ENCODE measurements around the gene MICAL1. TPM values are rescaled to one million over a fixed set of nuclear protein-coding genes. Genes with fewer than 3 reads are reported as not detected.

MICAL1 gene
- total and polyA plus RNA-seq, 2 of the 8 experiments (the other 6 are each of a cell fraction or from before 2014, with no cell fraction given) = 42.5 to 55.4 TPM

DNA sequence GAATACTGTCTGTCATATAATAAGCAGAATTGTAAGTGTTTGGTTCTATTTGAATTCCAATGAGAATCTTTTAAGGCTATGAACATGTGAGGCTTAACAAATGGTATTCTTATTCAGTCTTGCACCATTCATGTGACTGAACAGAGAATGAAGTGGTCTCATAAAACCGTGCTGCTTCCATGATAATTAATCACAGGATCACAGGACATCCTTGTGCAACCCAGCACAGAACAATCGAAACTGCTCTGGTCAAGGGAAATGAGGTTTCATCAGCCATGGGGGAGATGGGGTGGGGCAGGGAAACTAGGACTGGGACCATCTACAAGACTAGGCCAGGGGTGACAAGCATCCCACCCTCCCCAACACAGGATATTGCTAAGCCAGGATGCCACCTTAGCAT is 21.1 kb downstream of the MICAL1 start:
- Histone ChIP-seq H4K91ac (replicated peaks; ENCODE audit: insufficient read length, low read length) (peak overlapping the region; percentile 9), H3K9ac (replicated peaks in 1 of 4; ENCODE audit: extremely low read depth in 1 of 4, low read depth in 3 of 4, low read length in 3 of 4) (no peak overlapping the region), H2BK120ac (replicated peaks; ENCODE audit: low read depth, low read length) (no peak overlapping the region), H3K4me3 (ENCODE audit: extremely low read depth in 1 of 4, insufficient read depth in 2 of 4, low read depth in 3 of 4, low read length in 4 of 4) (no peak overlapping the region), H2BK15ac (ENCODE audit: low read length) (no peak overlapping the region), H3K27me3 (replicated peaks in 1 of 4; ENCODE audit: control insufficient read depth in 3 of 4, extremely low read depth in 1 of 4, insufficient read depth in 3 of 4, low read length in 3 of 4) (peaks cover 0 to under 1% (median 0%) of the 10 kb centered on the region in 4 experiments; a peak in 1 of 7 replicates), H4K8ac (ENCODE audit: extremely low read depth, insufficient read depth, low read length) (no peak overlapping the region), H4K20me1 (replicated peaks in 1 of 2; ENCODE audit: control insufficient read depth in 1 of 2, insufficient read depth in 2 of 2, low read length in 2 of 2) (no peaks in the 10 kb centered on the region), H3K4me2 (ENCODE audit: insufficient read depth in 1 of 2, low read depth in 2 of 2, low read length in 2 of 2) (no peak overlapping the region), H3K4ac (replicated peaks; ENCODE audit: insufficient read length, low read depth, low read length) (no peak overlapping the region), H2AFZ (ENCODE audit: low read length) (no peak overlapping the region), H3K79me1 (ENCODE audit: low read depth, low read length) (no peaks in the 10 kb centered on the region), H3K79me2 (ENCODE audit: control insufficient read depth in 1 of 2, insufficient read depth in 2 of 2, low read length in 2 of 2) (no peaks in the 10 kb centered on the region), H3K27ac (ENCODE audit: low read depth, low read length) (no peak overlapping the region), H2BK5ac (ENCODE audit: low read depth, low read length) (no peak overlapping the region), H2AK5ac (ENCODE audit: low read depth, low read length) (no peak overlapping the region), H2BK20ac (ENCODE audit: low read length) (no peak overlapping the region), H3K56ac (replicated peaks; ENCODE audit: insufficient read length, low read depth, low read length) (no peak overlapping the region), H3K9me3 (ENCODE audit: insufficient read depth in 2 of 2, low read depth in 1 of 2, low read length in 1 of 2) (no peaks in the 10 kb centered on the region), H3K23me2 (ENCODE audit: low read depth, low read length) (no peaks in the 10 kb centered on the region), H3K36me3 (ENCODE audit: control insufficient read depth in 2 of 4, insufficient read depth in 4 of 4, low read length in 3 of 4) (no peaks in the 10 kb centered on the region), H3K4me1 (replicated peaks in 1 of 4; ENCODE audit: control insufficient read depth in 3 of 4, insufficient read depth in 4 of 4, low read length in 3 of 4) (no peaks in the 10 kb centered on the region), H3K18ac (ENCODE audit: extremely low read depth, low read length) (no peak overlapping the region), H2BK12ac (ENCODE audit: low read depth, low read length) (no peak overlapping the region), H3K14ac (ENCODE audit: insufficient read length) (no peak overlapping the region), H3K23ac (ENCODE audit: insufficient read length) (no peak overlapping the region), H4K5ac (ENCODE audit: insufficient read length, low read depth, low read length) (no peak overlapping the region)
- CTCF ChIA-PET (ENCODE audit: partially characterized antibody) = interaction anchor here (1.5 kb wide), 1 partner anchor 26 kb away, joined by 4 read pairs; no protein-coding TSS in a partner anchor
- DNase-seq (ENCODE audit: low read depth in 1 of 2, low spot score in 2 of 2) (no peak), FAIRE-seq (no peak)
- POLR2A ChIA-PET (ENCODE audit: partially characterized antibody) = interaction anchor here (0.7 kb wide), 1 partner anchor 14 kb away, joined by 3 read pairs; no protein-coding TSS in a partner anchor
- 87% methylated on average over 2 of the region's 2 CpGs; no CpG with 5 or more reads in 1 of the 2 experiments for WGBS, 2 experiments (ENCODE audit: extremely low coverage in 1 of 2, insufficient coverage in 1 of 2, insufficient read length in 1 of 2, insufficient replicate concordance in 2 of 2, low coverage in 1 of 2, low lambda C conversion rate in 2 of 2, missing lambda C conversion rate in 1 of 2)
- TF ChIP-seq EZH2 (IDR thresholded peaks at IDR 0.05; ENCODE audit: low read depth, low read length, severe bottlenecking) = no peak
- no peak for TF ChIP-seq ATF3 (IDR thresholded peaks at IDR 0.05; ENCODE audit: insufficient read depth, low read depth, low read length)
- TF ChIP-seq MAFK (IDR thresholded peaks at IDR 0.05; ENCODE audit: low read depth, low read length) = no peak
- no peak for TF ChIP-seq JUND (IDR thresholded peaks at IDR 0.05; ENCODE audit: low read length)
- TF ChIP-seq, protein P1, sequence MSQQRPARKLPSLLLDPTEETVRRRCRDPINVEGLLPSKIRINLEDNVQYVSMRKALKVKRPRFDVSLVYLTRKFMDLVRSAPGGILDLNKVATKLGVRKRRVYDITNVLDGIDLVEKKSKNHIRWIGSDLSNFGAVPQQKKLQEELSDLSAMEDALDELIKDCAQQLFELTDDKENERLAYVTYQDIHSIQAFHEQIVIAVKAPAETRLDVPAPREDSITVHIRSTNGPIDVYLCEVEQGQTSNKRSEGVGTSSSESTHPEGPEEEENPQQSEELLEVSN (IDR thresholded peaks at IDR 0.05) = no peak
- TF ChIP-seq ZNF274 (IDR thresholded peaks at IDR 0.05; ENCODE audit: borderline replicate concordance, extremely low read depth, low read length) = no peak
- TF ChIP-seq FOSL1 (IDR thresholded peaks at IDR 0.05; ENCODE audit: insufficient read depth, low read depth, low read length) = no peak
- TF ChIP-seq CBX8 (IDR thresholded peaks at IDR 0.05; ENCODE audit: borderline replicate concordance, low read depth, low read length) = no peak
- no peak for TF ChIP-seq CBX5 (IDR thresholded peaks at IDR 0.05; ENCODE audit: low read depth, low read length)
- no peak for TF ChIP-seq JUN (IDR thresholded peaks at IDR 0.05; ENCODE audit: low read depth, low read length)
- no peak for TF ChIP-seq SRF (IDR thresholded peaks at IDR 0.05; ENCODE audit: low read depth, low read length)
- no peak for TF ChIP-seq KDM1A (IDR thresholded peaks at IDR 0.05; ENCODE audit: borderline replicate concordance, low read length)
- TF ChIP-seq EGR1 (IDR thresholded peaks at IDR 0.05; ENCODE audit: borderline replicate concordance, low read depth, low read length) = no peak
- TF ChIP-seq SIRT6 (IDR thresholded peaks at IDR 0.05; ENCODE audit: low read length) = no peak

Measured in H1 (cell line).